Hepatocyte (in vitro differentiated cells): ENCODE results near the gene DVL1.

Experiments used
- CTCF ChIP-seq: fragments of 200-600 bp; sonication (generic); IDR thresholded peaks from 2 replicates; pipeline ENCODE4 v1.5.1; 2016; ENCODE audit warnings: antibody characterized with exemption, mild to moderate bottlenecking; ENCODE audit not compliant: poor library complexity
- EZH2 ChIP-seq: fragments of 200-600 bp; sonication (generic); IDR thresholded peaks from 2 replicates; pipeline ENCODE4 v1.6.1; 2016; ENCODE audit warnings: antibody characterized with exemption, mild to moderate bottlenecking, borderline replicate concordance
- EZH2phosphoT487 ChIP-seq: fragments of 200-600 bp; sonication (generic); IDR thresholded peaks from one replicate; pipeline ENCODE4 v1.6.1; 2018; ENCODE audit warnings: antibody characterized with exemption, mild to moderate bottlenecking, low read depth, moderate library complexity; ENCODE audit not compliant: unreplicated experiment, severe bottlenecking

GRCh38 chr1:1324524-1325287 lies 24.5 kb downstream of the DVL1 start, which contains the start of the genes CPTP and INTS11:
- TF ChIP-seq CTCF (no peak), EZH2 (no peak), EZH2phosphoT487 (no peak)
